Measurements from ENCODE around the gene AAR2.

The AAR2 gene

GRCh38 chr20:36267605-36268381 lies 31.5 kb downstream of the AAR2 start:
- DNase-seq, result no peak
- H3K4me3 ChIP-seq (ENCODE audit: low read depth, low read length), result no peak overlapping the region
- no peak overlapping the region for H3K27ac ChIP-seq (ENCODE audit: low read depth, low read length)
- H3K14ac ChIP-seq (ENCODE audit: low read length), result no peak overlapping the region
- no peaks in the 10 kb centered on the region for H3K27me3 ChIP-seq (ENCODE audit: insufficient read depth, low read length)
- H3K9me3 ChIP-seq (ENCODE audit: insufficient read depth, low read depth, low read length), result no peaks in the 10 kb centered on the region
- no peak overlapping the region for H3K18ac ChIP-seq (ENCODE audit: low read length)
- H2BK12ac ChIP-seq (ENCODE audit: low read length), result no peak overlapping the region
- no peaks in the 10 kb centered on the region for H3K79me1 ChIP-seq (ENCODE audit: low read length)
- no peak overlapping the region for H4K91ac ChIP-seq (ENCODE audit: low read depth, low read length)
- H3K4me2 ChIP-seq (ENCODE audit: low read length), result no peak overlapping the region
- no peak overlapping the region for H3K9ac ChIP-seq (ENCODE audit: low read length)
- no peak overlapping the region for H2BK120ac ChIP-seq (ENCODE audit: insufficient read depth, low read length, poor library complexity)
- H3K23ac ChIP-seq (ENCODE audit: low read length), result no peak overlapping the region
- no peak overlapping the region for H2AFZ ChIP-seq (ENCODE audit: insufficient read depth, low read length, poor library complexity)
- H4K12ac ChIP-seq (ENCODE audit: low read depth, low read length), result no peak overlapping the region
- WGBS (ENCODE audit: extremely low coverage, insufficient coverage, insufficient read length), result no CpG with 5 or more reads among the region's 24 CpGs
- H3K4ac ChIP-seq (ENCODE audit: low read depth, low read length), result no peak overlapping the region
- no peaks in the 10 kb centered on the region for H3K36me3 ChIP-seq (ENCODE audit: control insufficient read depth in 1 of 2, insufficient read depth in 2 of 2, low read length in 2 of 2)
- H2AK5ac ChIP-seq (ENCODE audit: low read length), result no peak overlapping the region
- H3K79me2 ChIP-seq (ENCODE audit: control insufficient read depth, insufficient read depth, low read length, poor library complexity), result no peaks in the 10 kb centered on the region
- no peak overlapping the region for H2BK5ac ChIP-seq (ENCODE audit: low read depth, low read length, poor library complexity)
- no peaks in the 10 kb centered on the region for H3K4me1 ChIP-seq (ENCODE audit: control insufficient read depth in 1 of 2, insufficient read depth in 2 of 2, low read length in 2 of 2)
- H4K8ac ChIP-seq (ENCODE audit: low read depth, low read length), result no peak overlapping the region

GRCh38 chr20:36268440-36269342 lies 32.4 kb downstream of the AAR2 start:
- H3K4me1 ChIP-seq (ENCODE audit: control insufficient read depth in 1 of 2, insufficient read depth in 2 of 2, low read length in 2 of 2), result no peaks in the 10 kb centered on the region
- H3K23ac ChIP-seq (ENCODE audit: low read length), result no peak overlapping the region
- H2BK5ac ChIP-seq (ENCODE audit: low read depth, low read length, poor library complexity), result no peak overlapping the region
- H3K14ac ChIP-seq (ENCODE audit: low read length), result no peak overlapping the region
- H3K36me3 ChIP-seq (ENCODE audit: control insufficient read depth in 1 of 2, insufficient read depth in 2 of 2, low read length in 2 of 2), result no peaks in the 10 kb centered on the region
- no peak overlapping the region for H2AK5ac ChIP-seq (ENCODE audit: low read length)
- no peak overlapping the region for H3K4me3 ChIP-seq (ENCODE audit: low read depth, low read length)
- H3K9me3 ChIP-seq (ENCODE audit: insufficient read depth, low read depth, low read length), result no peaks in the 10 kb centered on the region
- WGBS (ENCODE audit: extremely low coverage, insufficient coverage, insufficient read length), result no CpG with 5 or more reads among the region's 10 CpGs
- no peaks in the 10 kb centered on the region for H3K79me1 ChIP-seq (ENCODE audit: low read length)
- no peaks in the 10 kb centered on the region for H3K27me3 ChIP-seq (ENCODE audit: insufficient read depth, low read length)
- H2BK12ac ChIP-seq (ENCODE audit: low read length), result no peak overlapping the region
- H2AFZ ChIP-seq (ENCODE audit: insufficient read depth, low read length, poor library complexity), result no peak overlapping the region
- H3K27ac ChIP-seq (ENCODE audit: low read depth, low read length), result no peak overlapping the region
- no peak overlapping the region for H4K12ac ChIP-seq (ENCODE audit: low read depth, low read length)
- no peak for DNase-seq
- no peak overlapping the region for H3K4ac ChIP-seq (ENCODE audit: low read depth, low read length)
- no peak overlapping the region for H2BK120ac ChIP-seq (ENCODE audit: insufficient read depth, low read length, poor library complexity)
- H4K91ac ChIP-seq (ENCODE audit: low read depth, low read length), result no peak overlapping the region
- H4K8ac ChIP-seq (ENCODE audit: low read depth, low read length), result no peak overlapping the region
- H3K18ac ChIP-seq (ENCODE audit: low read length), result no peak overlapping the region
- H3K79me2 ChIP-seq (ENCODE audit: control insufficient read depth, insufficient read depth, low read length, poor library complexity), result no peaks in the 10 kb centered on the region
- H3K4me2 ChIP-seq (ENCODE audit: low read length), result no peak overlapping the region
- no peak overlapping the region for H3K9ac ChIP-seq (ENCODE audit: low read length)

- no peak overlapping the region for H3K4me3 ChIP-seq (ENCODE audit: low read depth, low read length)
- H2BK12ac ChIP-seq (ENCODE audit: low read length), result no peak overlapping the region
- no peak overlapping the region for H3K23ac ChIP-seq (ENCODE audit: low read length)
- H3K14ac ChIP-seq (ENCODE audit: low read length), result no peak overlapping the region
- H3K18ac ChIP-seq (ENCODE audit: low read length), result no peak overlapping the region
- no peaks in the 10 kb centered on the region for H3K79me2 ChIP-seq (ENCODE audit: control insufficient read depth, insufficient read depth, low read length, poor library complexity)
- H3K9me3 ChIP-seq (ENCODE audit: insufficient read depth, low read depth, low read length), result no peaks in the 10 kb centered on the region
- no peaks in the 10 kb centered on the region for H3K36me3 ChIP-seq (ENCODE audit: control insufficient read depth in 1 of 2, insufficient read depth in 2 of 2, low read length in 2 of 2)
- H3K4me1 ChIP-seq (ENCODE audit: control insufficient read depth in 1 of 2, insufficient read depth in 2 of 2, low read length in 2 of 2), result no peaks in the 10 kb centered on the region
- H4K8ac ChIP-seq (ENCODE audit: low read depth, low read length), result no peak overlapping the region
- no peaks in the 10 kb centered on the region for H3K27me3 ChIP-seq (ENCODE audit: insufficient read depth, low read length)
- H2BK120ac ChIP-seq (ENCODE audit: insufficient read depth, low read length, poor library complexity), result no peak overlapping the region
- H2AFZ ChIP-seq (ENCODE audit: insufficient read depth, low read length, poor library complexity), result no peak overlapping the region
- no peak overlapping the region for H2AK5ac ChIP-seq (ENCODE audit: low read length)
- no peak overlapping the region for H3K4ac ChIP-seq (ENCODE audit: low read depth, low read length)
- whole genome bisulfite sequencing (ENCODE audit: extremely low coverage, insufficient coverage, insufficient read length), result no CpG with 5 or more reads among the region's 2 CpGs
- no peak overlapping the region for H4K12ac ChIP-seq (ENCODE audit: low read depth, low read length)
- no peak overlapping the region for H3K9ac ChIP-seq (ENCODE audit: low read length)
- H2BK5ac ChIP-seq (ENCODE audit: low read depth, low read length, poor library complexity), result no peak overlapping the region
- no peaks in the 10 kb centered on the region for H3K79me1 ChIP-seq (ENCODE audit: low read length)
- no peak overlapping the region for H3K4me2 ChIP-seq (ENCODE audit: low read length)
- no peak for DNase-seq
- H3K27ac ChIP-seq (ENCODE audit: low read depth, low read length), result no peak overlapping the region
- no peak overlapping the region for H4K91ac ChIP-seq (ENCODE audit: low read depth, low read length)
These were observed 33.2 kb downstream of the AAR2 start for GRCh38 chr20:36269507-36269906.

- no peaks in the 10 kb centered on the region for H3K79me2 ChIP-seq (ENCODE audit: control insufficient read depth, insufficient read depth, low read length, poor library complexity)
These were observed 34.7 kb downstream of the AAR2 start for GRCh38 chr20:36270744-36271638.

More at GRCh38 chr20:36270744-36271638, 34.7 kb downstream of the AAR2 start:
- no peak overlapping the region for H3K18ac ChIP-seq (ENCODE audit: low read length)
- no peaks in the 10 kb centered on the region for H3K9me3 ChIP-seq (ENCODE audit: insufficient read depth, low read depth, low read length)
- no peak overlapping the region for H3K9ac ChIP-seq (ENCODE audit: low read length)
- no peak overlapping the region for H3K14ac ChIP-seq (ENCODE audit: low read length)
- H3K23ac ChIP-seq (ENCODE audit: low read length), result no peak overlapping the region
- H4K8ac ChIP-seq (ENCODE audit: low read depth, low read length), result no peak overlapping the region
- H3K4me2 ChIP-seq (ENCODE audit: low read length), result no peak overlapping the region
- peak in 1 of 2 donors; percentile 6 for DNase-seq
- WGBS (ENCODE audit: extremely low coverage, insufficient coverage, insufficient read length), result no CpG with 5 or more reads among the region's 20 CpGs
- no peak overlapping the region for H2BK12ac ChIP-seq (ENCODE audit: low read length)
- H3K36me3 ChIP-seq (ENCODE audit: control insufficient read depth in 1 of 2, insufficient read depth in 2 of 2, low read length in 2 of 2), result no peaks in the 10 kb centered on the region
- H4K12ac ChIP-seq (ENCODE audit: low read depth, low read length), result no peak overlapping the region
- no peak overlapping the region for H3K4me3 ChIP-seq (ENCODE audit: low read depth, low read length)
- H3K27ac ChIP-seq (ENCODE audit: low read depth, low read length), result no peak overlapping the region
- no peaks in the 10 kb centered on the region for H3K79me1 ChIP-seq (ENCODE audit: low read length)
- H3K4ac ChIP-seq (ENCODE audit: low read depth, low read length), result no peak overlapping the region
- H4K91ac ChIP-seq (ENCODE audit: low read depth, low read length), result no peak overlapping the region
- H3K4me1 ChIP-seq (ENCODE audit: control insufficient read depth in 1 of 2, insufficient read depth in 2 of 2, low read length in 2 of 2), result no peaks in the 10 kb centered on the region
- H2BK120ac ChIP-seq (ENCODE audit: insufficient read depth, low read length, poor library complexity), result no peak overlapping the region
- H2AFZ ChIP-seq (ENCODE audit: insufficient read depth, low read length, poor library complexity), result no peak overlapping the region
- no peak overlapping the region for H2BK5ac ChIP-seq (ENCODE audit: low read depth, low read length, poor library complexity)
- no peak overlapping the region for H2AK5ac ChIP-seq (ENCODE audit: low read length)
- H3K27me3 ChIP-seq (ENCODE audit: insufficient read depth, low read length), result no peaks in the 10 kb centered on the region
